MM.1S (cell line): Measurements from ENCODE around the gene SBF1.

Source experiments
- DNase-seq: peaks from one replicate; pipeline ENCODE4 v3.0.0-alpha.2; 2015
- H2AFZ ChIP-seq: fragments of 300-600 bp; sonication (generic); 2 replicates; pipeline ENCODE4 v1.6.0; 2016; ENCODE audit warnings: antibody characterized with exemption, low read length
- H3F3A ChIP-seq: fragments of 300-600 bp; sonication (generic); 2 replicates; pipeline ENCODE4 v1.6.1; 2016; ENCODE audit warnings: mild to moderate bottlenecking, antibody characterized with exemption, low read length, moderate library complexity, mixed read lengths; ENCODE audit not compliant: insufficient read depth
- H3K27ac ChIP-seq: fragments of 300-600 bp; sonication (generic); 2 replicates; pipeline ENCODE4 v1.5.1; 2016; ENCODE audit warnings: mild to moderate bottlenecking, low read length
- H3K27me3 ChIP-seq: fragments of 300-600 bp; sonication (generic); replicated peaks from 2 replicates; pipeline ENCODE4 v1.6.0; 2016; ENCODE audit warnings: low read length; ENCODE audit not compliant: insufficient read depth
- H3K36me3 ChIP-seq: fragments of 300-600 bp; sonication (generic); replicated peaks from 2 replicates; pipeline ENCODE4 v1.6.1; 2016; ENCODE audit warnings: mild to moderate bottlenecking, low read length, mixed read lengths; ENCODE audit not compliant: insufficient read depth
- H3K4me1 ChIP-seq: fragments of 300-600 bp; sonication (generic); 2 replicates; pipeline ENCODE4 v1.6.1; 2016; ENCODE audit warnings: low read length, mixed read lengths
- H3K4me2 ChIP-seq: fragments of 300-600 bp; sonication (generic); 2 replicates; pipeline ENCODE4 v1.6.0; 2016; ENCODE audit warnings: low read depth, low read length
- H3K4me3 ChIP-seq: fragments of 300-600 bp; sonication (generic); 2 replicates; pipeline ENCODE4 v1.5.1; 2016; ENCODE audit warnings: low read length, mixed read lengths
- H3K79me2 ChIP-seq: fragments of 300-600 bp; sonication (generic); 2 replicates; pipeline ENCODE4 v1.6.1; 2016; ENCODE audit warnings: mixed run types, low read length, mixed read lengths
- H3K9ac ChIP-seq: fragments of 300-600 bp; sonication (generic); 2 replicates; pipeline ENCODE4 v1.6.1; 2016; ENCODE audit warnings: low read length, mixed read lengths
- H3K9me2 ChIP-seq: fragments of 300-600 bp; sonication (generic); replicated peaks from 2 replicates; pipeline ENCODE4 v1.6.1; 2016; ENCODE audit warnings: mild to moderate bottlenecking, low read length, mixed read lengths; ENCODE audit not compliant: insufficient read depth
- H3K9me3 ChIP-seq: fragments of 300-600 bp; sonication (generic); replicated peaks from 2 replicates; pipeline ENCODE4 v1.6.1; 2016; ENCODE audit warnings: mild to moderate bottlenecking, low read length, mixed read lengths; ENCODE audit not compliant: insufficient read depth
- H4K20me1 ChIP-seq: fragments of 300-600 bp; sonication (generic); 2 replicates; pipeline ENCODE4 v1.6.1; 2016; ENCODE audit warnings: mild to moderate bottlenecking, low read length, moderate library complexity, mixed read lengths; ENCODE audit not compliant: insufficient read depth
- EZH2 ChIP-seq: fragments of 300-600 bp; sonication (generic); optimal IDR thresholded peaks from 2 replicates; pipeline ENCODE3; 2017; ENCODE audit warnings: low read depth, mild to moderate bottlenecking, antibody characterized with exemption, low read length, mixed read lengths
- EZH2phosphoT487 ChIP-seq: fragments of 300-600 bp; sonication (generic); IDR thresholded peaks from 2 replicates; pipeline ENCODE4 v1.6.1; 2018; ENCODE audit warnings: antibody characterized with exemption, low read length
- TF ChIP-seq, protein P1 (sequence below): fragments of 300-600 bp; sonication (generic); IDR thresholded peaks from 2 replicates; pipeline ENCODE4 v1.5.1; 2016; ENCODE audit warnings: antibody characterized with exemption, low read length, mixed read lengths

Gene SBF1

DNA sequence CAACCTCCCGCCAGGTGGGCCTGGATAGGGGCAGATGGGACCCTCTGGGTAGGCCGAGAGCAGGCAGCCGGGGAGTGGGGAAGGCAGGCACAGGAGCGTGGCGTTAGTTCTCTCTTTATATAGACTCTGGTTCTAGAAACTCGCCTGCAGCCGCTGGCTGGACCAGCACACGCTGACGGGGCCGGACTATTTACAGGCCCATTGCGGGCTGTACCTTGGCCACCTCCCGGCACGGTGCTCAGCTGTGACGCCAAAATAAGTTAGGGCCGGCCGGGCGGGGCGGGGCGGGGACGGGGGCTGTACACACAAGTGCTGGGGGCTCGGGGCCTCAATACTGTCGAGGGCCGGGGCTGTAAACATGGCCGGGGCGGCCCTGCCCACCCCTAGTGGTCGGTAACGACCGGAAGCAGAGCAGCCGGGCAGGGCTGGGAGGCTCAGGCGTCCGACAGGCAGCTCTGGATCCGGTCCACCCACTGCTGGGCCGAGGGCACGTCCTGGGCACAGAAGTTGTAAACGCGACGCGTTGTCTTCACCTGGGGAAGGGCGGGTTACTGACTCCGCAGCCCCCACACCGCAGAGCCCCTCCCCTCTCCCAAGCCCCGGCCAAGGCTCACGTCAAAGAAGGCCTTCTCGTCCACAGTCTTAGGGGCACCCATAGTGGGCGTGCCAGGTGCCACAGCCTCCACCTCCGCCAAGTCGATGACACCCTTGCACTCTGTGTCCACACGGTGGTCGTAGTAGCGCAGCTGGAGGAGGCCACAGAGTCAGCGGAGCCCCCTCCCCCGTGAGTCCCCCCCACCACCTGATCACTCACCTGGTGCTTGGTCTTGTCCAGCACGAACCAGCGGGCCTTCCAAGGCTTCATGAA lies 27.9 kb downstream of the SBF1 start:
- Histone ChIP-seq H3K9ac (no peak overlapping the region), H3F3A (peaks cover 4% of the 10 kb centered on the region; the same call in 1 of the 2 replicates), H3K4me2 (no peak overlapping the region), H3K4me3 (no peak overlapping the region), H3K9me3 (no peaks in the 10 kb centered on the region), H3K27ac (no peak overlapping the region), H2AFZ (no peak overlapping the region), H3K27me3 (no peaks in the 10 kb centered on the region), H3K79me2 (no peaks in the 10 kb centered on the region), H3K36me3 (no peaks in the 10 kb centered on the region), H4K20me1 (no peaks in the 10 kb centered on the region), H3K4me1 (no peaks in the 10 kb centered on the region), H3K9me2 (no peaks in the 10 kb centered on the region)
- no peak for DNase-seq
- TF ChIP-seq, protein P1, sequence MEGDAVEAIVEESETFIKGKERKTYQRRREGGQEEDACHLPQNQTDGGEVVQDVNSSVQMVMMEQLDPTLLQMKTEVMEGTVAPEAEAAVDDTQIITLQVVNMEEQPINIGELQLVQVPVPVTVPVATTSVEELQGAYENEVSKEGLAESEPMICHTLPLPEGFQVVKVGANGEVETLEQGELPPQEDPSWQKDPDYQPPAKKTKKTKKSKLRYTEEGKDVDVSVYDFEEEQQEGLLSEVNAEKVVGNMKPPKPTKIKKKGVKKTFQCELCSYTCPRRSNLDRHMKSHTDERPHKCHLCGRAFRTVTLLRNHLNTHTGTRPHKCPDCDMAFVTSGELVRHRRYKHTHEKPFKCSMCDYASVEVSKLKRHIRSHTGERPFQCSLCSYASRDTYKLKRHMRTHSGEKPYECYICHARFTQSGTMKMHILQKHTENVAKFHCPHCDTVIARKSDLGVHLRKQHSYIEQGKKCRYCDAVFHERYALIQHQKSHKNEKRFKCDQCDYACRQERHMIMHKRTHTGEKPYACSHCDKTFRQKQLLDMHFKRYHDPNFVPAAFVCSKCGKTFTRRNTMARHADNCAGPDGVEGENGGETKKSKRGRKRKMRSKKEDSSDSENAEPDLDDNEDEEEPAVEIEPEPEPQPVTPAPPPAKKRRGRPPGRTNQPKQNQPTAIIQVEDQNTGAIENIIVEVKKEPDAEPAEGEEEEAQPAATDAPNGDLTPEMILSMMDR = no peak
- TF ChIP-seq EZH2phosphoT487 = no peak

DNA sequence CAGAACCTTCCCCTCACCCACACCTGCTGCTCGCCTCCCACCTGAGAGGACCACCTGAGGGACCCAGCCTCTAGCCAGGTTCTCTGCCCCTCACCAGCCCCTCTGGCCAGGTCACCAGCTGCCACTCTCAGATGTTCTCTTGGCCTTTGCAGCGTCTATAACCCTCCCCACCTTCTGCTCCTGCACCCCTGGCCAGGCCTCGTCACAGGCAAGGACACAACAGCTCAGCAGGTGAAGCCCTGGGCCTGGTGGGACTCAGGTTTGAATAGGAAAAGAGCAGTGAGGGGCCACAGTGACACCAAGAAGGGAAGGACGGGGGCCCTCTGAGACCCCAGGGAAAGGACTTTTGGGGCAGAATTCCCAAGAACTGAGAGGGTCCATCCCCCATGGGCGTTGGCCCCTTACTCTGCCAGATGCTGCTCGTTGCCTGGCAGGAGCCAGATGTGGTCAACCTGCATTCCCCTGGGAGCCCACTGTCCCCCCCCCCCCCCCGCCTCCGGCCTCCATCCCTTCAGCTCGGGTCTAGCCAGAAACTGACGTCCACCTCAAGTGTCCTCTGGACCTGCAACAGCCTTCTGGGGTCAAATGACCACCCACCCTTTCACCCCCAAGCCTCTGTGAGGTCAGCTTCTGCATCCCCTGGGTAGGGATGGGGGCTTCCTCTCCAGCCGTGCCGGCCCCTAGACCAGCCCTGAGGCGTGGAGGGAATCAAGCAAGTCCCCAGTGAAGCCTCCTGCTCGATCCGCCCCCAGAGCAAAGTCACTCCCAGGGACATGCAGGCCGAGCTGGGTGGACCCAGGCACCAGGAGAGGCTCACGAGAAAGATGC lies 28.7 kb downstream of the SBF1 start:
- no peaks in the 10 kb centered on the region for H3K9me2 ChIP-seq
- no peak overlapping the region for H2AFZ ChIP-seq
- H3K9me3 ChIP-seq = no peaks in the 10 kb centered on the region
- no peak overlapping the region for H3K4me3 ChIP-seq
- H4K20me1 ChIP-seq = no peaks in the 10 kb centered on the region
- DNase-seq = no peak
- no peaks in the 10 kb centered on the region for H3K4me1 ChIP-seq
- no peak overlapping the region for H3K4me2 ChIP-seq
- no peaks in the 10 kb centered on the region for H3K36me3 ChIP-seq
- H3K27me3 ChIP-seq = no peaks in the 10 kb centered on the region
- TF ChIP-seq, protein P1 = no peak
- no peak for TF ChIP-seq EZH2phosphoT487
- no peak overlapping the region for H3K9ac ChIP-seq
- H3K79me2 ChIP-seq = no peaks in the 10 kb centered on the region
- H3K27ac ChIP-seq = no peak overlapping the region
- peaks cover 4% of the 10 kb centered on the region; the same call in 1 of the 2 replicates for H3F3A ChIP-seq

DNA sequence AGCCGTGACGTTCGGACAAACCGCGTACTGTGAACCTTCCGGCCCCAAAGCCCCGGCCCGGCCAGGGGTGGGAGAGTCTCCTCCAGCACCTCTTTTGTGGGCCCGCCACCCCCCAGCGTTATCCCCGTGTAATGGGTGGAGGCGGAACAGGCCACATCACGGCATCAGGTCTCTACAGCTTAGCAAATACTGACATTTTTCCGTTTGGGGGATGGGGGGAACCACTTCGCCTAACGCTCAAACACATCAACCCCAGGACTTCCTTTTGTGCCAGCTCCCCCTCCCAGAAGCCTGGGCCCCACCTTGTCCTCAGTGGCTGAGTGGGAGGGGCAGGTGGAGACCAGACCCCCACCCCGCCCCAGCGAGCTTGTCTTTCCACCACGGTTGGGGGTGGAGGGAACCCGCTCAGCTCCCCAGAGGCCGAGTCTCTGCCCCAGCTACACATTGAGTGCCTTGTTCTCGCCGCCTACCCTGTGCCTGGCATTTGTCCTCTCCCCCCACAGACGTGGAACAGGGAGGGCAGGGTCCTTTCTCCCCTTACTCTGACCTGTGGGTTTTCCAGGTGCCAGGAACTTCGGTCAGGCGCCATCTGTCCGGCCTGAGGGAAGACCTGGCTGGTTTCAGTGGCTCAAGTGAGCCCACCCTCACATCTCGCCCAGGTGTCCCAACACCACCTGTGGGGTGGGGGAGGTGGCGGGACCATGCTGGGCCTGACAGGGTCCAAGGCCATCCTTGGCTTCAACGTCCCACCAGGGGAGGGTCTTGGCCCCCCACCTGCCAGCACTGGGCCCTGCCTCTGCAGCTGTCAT lies 29.6 kb downstream of the SBF1 start:
- H3K9me2 ChIP-seq = no peaks in the 10 kb centered on the region
- no peak overlapping the region for H3K4me3 ChIP-seq
- no peaks in the 10 kb centered on the region for H4K20me1 ChIP-seq
- no peaks in the 10 kb centered on the region for H3K27me3 ChIP-seq
- no peak overlapping the region for H3K27ac ChIP-seq
- H3K9ac ChIP-seq = no peak overlapping the region
- H3K9me3 ChIP-seq = no peaks in the 10 kb centered on the region
- no peaks in the 10 kb centered on the region for H3K36me3 ChIP-seq
- TF ChIP-seq, protein P1 = no peak
- TF ChIP-seq EZH2 = no peak
- TF ChIP-seq EZH2phosphoT487 = no peak
- no peak overlapping the region for H3K4me2 ChIP-seq
- H3K4me1 ChIP-seq = no peaks in the 10 kb centered on the region
- H3F3A ChIP-seq = peaks cover 4% of the 10 kb centered on the region; the same call in 1 of the 2 replicates
- no peak overlapping the region for H2AFZ ChIP-seq
- no peak for DNase-seq
- no peaks in the 10 kb centered on the region for H3K79me2 ChIP-seq
